NK-92 (cell line): ENCODE measurements around the gene FLVCR2.

Experiments used
- DNase-seq: peaks from one replicate; lab custom pipeline; 2025; ENCODE audit not compliant: unreplicated experiment; lab: John Stamatoyannopoulos, UW

Gene FLVCR2

GRCh38 chr14:75578102-75578785 is at the start of gene FLVCR2:
Gene FLVCR2, plus strand, starts transcription at chr14:75578620. Its CDS starts 353 bp downstream, at chr14:75578973.
- DNase-seq: no peak

- DNase-seq: no peak
Measured at GRCh38 chr14:75531256-75531655, 47.2 kb upstream of the FLVCR2 start.

- no peak for DNase-seq
Measured at GRCh38 chr14:75531660-75532317, 46.6 kb upstream of the FLVCR2 start.

GRCh38 chr14:75533791-75534555 is 44.4 kb upstream of the FLVCR2 start:
- no peak for DNase-seq

- DNase-seq: no peak
Measured at GRCh38 chr14:75535164-75535898, 43.1 kb upstream of the FLVCR2 start.

- DNase-seq: no peak
Measured at GRCh38 chr14:75537071-75537470, 41.3 kb upstream of the FLVCR2 start.

- DNase-seq: no peak
Measured at GRCh38 chr14:75539162-75539560, 39.3 kb upstream of the FLVCR2 start.

GRCh38 chr14:75539561-75540478 is 38.6 kb upstream of the FLVCR2 start:
- DNase-seq: no peak

- DNase-seq: no peak
Measured at GRCh38 chr14:75540479-75540851, 38.0 kb upstream of the FLVCR2 start.

- no peak for DNase-seq
Measured at GRCh38 chr14:75542588-75543091, 35.8 kb upstream of the FLVCR2 start.

- no peak for DNase-seq
Measured at GRCh38 chr14:75543253-75543652, 35.2 kb upstream of the FLVCR2 start.

- DNase-seq: no peak
Measured at GRCh38 chr14:75543786-75544185, 34.6 kb upstream of the FLVCR2 start.

GRCh38 chr14:75545907-75546306 is 32.5 kb upstream of the FLVCR2 start:
- DNase-seq: no peak

- no peak for DNase-seq
Measured at GRCh38 chr14:75547552-75548250, 30.7 kb upstream of the FLVCR2 start.

- no peak for DNase-seq
Measured at GRCh38 chr14:75548544-75548943, 29.9 kb upstream of the FLVCR2 start.

- DNase-seq: no peak
Measured at GRCh38 chr14:75549169-75549568, 29.3 kb upstream of the FLVCR2 start.

GRCh38 chr14:75551021-75551420 is 27.4 kb upstream of the FLVCR2 start:
- DNase-seq: no peak

GRCh38 chr14:75553157-75553556 is 25.3 kb upstream of the FLVCR2 start:
- DNase-seq: no peak

- DNase-seq: no peak
Measured at GRCh38 chr14:75553761-75554364, 24.6 kb upstream of the FLVCR2 start.
